ENCODE data around the gene CORO2B.

DNA sequence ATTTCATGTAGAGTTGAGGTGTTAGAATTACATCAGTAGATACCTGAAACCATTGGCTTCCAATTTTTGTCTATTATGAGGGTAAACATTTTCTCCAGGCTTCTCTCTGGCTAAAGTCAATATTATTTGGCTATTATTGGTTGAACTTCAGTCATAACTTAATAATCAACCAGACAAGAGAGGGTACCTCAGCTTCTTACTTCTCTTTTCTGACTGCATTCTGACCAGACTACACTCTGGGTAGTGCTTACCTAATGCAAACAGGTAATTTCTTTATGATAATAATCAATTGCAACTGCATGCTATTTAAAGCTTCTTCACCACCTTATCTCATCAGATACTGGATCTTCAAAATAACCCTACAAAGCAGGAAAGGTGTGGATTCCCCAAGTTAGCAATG lies 156.8 kb downstream of the CORO2B start:
- TF ChIP-seq, protein P1, sequence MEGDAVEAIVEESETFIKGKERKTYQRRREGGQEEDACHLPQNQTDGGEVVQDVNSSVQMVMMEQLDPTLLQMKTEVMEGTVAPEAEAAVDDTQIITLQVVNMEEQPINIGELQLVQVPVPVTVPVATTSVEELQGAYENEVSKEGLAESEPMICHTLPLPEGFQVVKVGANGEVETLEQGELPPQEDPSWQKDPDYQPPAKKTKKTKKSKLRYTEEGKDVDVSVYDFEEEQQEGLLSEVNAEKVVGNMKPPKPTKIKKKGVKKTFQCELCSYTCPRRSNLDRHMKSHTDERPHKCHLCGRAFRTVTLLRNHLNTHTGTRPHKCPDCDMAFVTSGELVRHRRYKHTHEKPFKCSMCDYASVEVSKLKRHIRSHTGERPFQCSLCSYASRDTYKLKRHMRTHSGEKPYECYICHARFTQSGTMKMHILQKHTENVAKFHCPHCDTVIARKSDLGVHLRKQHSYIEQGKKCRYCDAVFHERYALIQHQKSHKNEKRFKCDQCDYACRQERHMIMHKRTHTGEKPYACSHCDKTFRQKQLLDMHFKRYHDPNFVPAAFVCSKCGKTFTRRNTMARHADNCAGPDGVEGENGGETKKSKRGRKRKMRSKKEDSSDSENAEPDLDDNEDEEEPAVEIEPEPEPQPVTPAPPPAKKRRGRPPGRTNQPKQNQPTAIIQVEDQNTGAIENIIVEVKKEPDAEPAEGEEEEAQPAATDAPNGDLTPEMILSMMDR (IDR thresholded peaks at IDR 0.05; ENCODE audit: insufficient read depth, low read length), result no peak
- no peak for TF ChIP-seq POLR2AphosphoS5 (IDR thresholded peaks at IDR 0.05; ENCODE audit: low read depth)
- TF ChIP-seq GABPA (IDR thresholded peaks at IDR 0.05; ENCODE audit: low read depth), result no peak
- TF ChIP-seq, protein P2, sequence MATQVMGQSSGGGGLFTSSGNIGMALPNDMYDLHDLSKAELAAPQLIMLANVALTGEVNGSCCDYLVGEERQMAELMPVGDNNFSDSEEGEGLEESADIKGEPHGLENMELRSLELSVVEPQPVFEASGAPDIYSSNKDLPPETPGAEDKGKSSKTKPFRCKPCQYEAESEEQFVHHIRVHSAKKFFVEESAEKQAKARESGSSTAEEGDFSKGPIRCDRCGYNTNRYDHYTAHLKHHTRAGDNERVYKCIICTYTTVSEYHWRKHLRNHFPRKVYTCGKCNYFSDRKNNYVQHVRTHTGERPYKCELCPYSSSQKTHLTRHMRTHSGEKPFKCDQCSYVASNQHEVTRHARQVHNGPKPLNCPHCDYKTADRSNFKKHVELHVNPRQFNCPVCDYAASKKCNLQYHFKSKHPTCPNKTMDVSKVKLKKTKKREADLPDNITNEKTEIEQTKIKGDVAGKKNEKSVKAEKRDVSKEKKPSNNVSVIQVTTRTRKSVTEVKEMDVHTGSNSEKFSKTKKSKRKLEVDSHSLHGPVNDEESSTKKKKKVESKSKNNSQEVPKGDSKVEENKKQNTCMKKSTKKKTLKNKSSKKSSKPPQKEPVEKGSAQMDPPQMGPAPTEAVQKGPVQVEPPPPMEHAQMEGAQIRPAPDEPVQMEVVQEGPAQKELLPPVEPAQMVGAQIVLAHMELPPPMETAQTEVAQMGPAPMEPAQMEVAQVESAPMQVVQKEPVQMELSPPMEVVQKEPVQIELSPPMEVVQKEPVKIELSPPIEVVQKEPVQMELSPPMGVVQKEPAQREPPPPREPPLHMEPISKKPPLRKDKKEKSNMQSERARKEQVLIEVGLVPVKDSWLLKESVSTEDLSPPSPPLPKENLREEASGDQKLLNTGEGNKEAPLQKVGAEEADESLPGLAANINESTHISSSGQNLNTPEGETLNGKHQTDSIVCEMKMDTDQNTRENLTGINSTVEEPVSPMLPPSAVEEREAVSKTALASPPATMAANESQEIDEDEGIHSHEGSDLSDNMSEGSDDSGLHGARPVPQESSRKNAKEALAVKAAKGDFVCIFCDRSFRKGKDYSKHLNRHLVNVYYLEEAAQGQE (IDR thresholded peaks at IDR 0.05; ENCODE audit: insufficient replicate concordance, low read depth), result no peak
- TF ChIP-seq SPI1 (IDR thresholded peaks at IDR 0.05; ENCODE audit: borderline replicate concordance, low read depth), result no peak
